Activated CD4-positive, alpha-beta memory T cell treated with anti-CD3 and anti-CD28 coated beads, Interleukin-2, amount 10 ng/mL, durations not matched to agents 7 days and 5 days (primary cell): Measurements from ENCODE around the gene PTPRN. TPM values are rescaled to one million over a fixed set of nuclear protein-coding genes. Genes with fewer than 3 reads are reported as not detected.
A peak's percentile ranks its signal among the peaks of the same experiment; 100 is the strongest.

Experiments used
- CTCF ChIA-PET: fragments of 350-600 bp; sonication (Branson Sonifier 250); formaldehyde crosslinking; loops from one replicate; lab custom pipeline; 2021; ENCODE audit warnings: antibody characterized with exemption, inconsistent platforms; lab: Charles Lee
- POLR2A ChIA-PET: fragments of 350-600 bp; sonication (Branson Sonifier 250); formaldehyde crosslinking; loops from one replicate; lab custom pipeline; 2021; ENCODE audit warnings: antibody characterized with exemption; lab: Charles Lee
- DNase-seq: peaks from one replicate; pipeline ENCODE4 v3.0.0-alpha.2; 2020
- H3K27ac Mint-ChIP-seq: one replicate; pipeline ENCODE4 v1.8.0; 2021; ENCODE audit warnings: mild to moderate bottlenecking, mixed read lengths
- H3K27me3 Mint-ChIP-seq: one replicate; pipeline ENCODE4 v1.8.0; 2021; ENCODE audit warnings: mixed read lengths
- H3K36me3 Mint-ChIP-seq: one replicate; pipeline ENCODE4 v1.8.0; 2021; ENCODE audit warnings: low read depth, mixed read lengths
- H3K4me1 Mint-ChIP-seq: one replicate; pipeline ENCODE4 v1.8.0; 2021; ENCODE audit warnings: mixed read lengths
- H3K4me3 Mint-ChIP-seq: one replicate; pipeline ENCODE4 v1.8.0; 2021; ENCODE audit warnings: mild to moderate bottlenecking, mixed read lengths
- H3K9me3 Mint-ChIP-seq: one replicate; pipeline ENCODE4 v1.8.0; 2021; ENCODE audit warnings: mixed read lengths
- total RNA-seq, 2 experiments: library from RNA; stranded (reverse); gene quantifications; one replicate each; pipeline ENCODE4 v1.2.3, GENCODE V29; 2021

The PTPRN gene
- under 1 TPM; 0.28 to 0.33 TPM for total RNA-seq

DNA sequence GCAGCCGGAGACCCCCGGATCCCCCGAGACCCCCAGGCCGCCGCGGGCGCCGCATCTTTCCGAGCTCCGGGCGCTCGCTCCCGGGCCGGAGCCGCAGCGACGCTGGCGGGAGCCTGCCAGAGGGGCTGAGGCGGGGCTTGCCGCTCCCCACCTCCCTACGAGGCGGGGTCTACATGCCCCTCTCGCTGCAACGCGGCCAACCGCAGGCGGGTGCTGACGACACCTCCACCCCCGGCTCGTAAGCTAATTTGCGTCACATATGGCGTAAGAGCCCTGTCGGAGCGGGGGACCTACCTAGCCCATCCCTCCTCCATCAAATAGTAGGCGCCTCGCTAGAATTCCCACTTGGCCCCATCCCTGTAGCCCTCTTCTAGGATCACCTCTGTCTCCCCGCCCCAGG is at the start of gene PTPRN:
Gene PTPRN, minus strand, starts transcription at position 124 of the 400 bp plus-strand sequence. Its CDS starts 69 bp downstream, at position 55.
- no peak for DNase-seq
- Mint-ChIP-seq H3K36me3 (no peaks in the 10 kb centered on the region), H3K27ac (no peak within 1 kb of the TSS), H3K9me3 (no peaks in the 10 kb centered on the region), H3K4me3 (no peak within 1 kb of the TSS), H3K27me3 (peaks cover 57% of the 10 kb centered on the region), H3K4me1 (no peaks in the 10 kb centered on the region)
- ChIA-PET CTCF (interaction anchor here (1.2 to 2.2 kb wide), 2 partner anchors 14 to 314 kb away, joined by 3 to 9 read pairs; no protein-coding TSS in a partner anchor), POLR2A (no interaction called here)

DNA sequence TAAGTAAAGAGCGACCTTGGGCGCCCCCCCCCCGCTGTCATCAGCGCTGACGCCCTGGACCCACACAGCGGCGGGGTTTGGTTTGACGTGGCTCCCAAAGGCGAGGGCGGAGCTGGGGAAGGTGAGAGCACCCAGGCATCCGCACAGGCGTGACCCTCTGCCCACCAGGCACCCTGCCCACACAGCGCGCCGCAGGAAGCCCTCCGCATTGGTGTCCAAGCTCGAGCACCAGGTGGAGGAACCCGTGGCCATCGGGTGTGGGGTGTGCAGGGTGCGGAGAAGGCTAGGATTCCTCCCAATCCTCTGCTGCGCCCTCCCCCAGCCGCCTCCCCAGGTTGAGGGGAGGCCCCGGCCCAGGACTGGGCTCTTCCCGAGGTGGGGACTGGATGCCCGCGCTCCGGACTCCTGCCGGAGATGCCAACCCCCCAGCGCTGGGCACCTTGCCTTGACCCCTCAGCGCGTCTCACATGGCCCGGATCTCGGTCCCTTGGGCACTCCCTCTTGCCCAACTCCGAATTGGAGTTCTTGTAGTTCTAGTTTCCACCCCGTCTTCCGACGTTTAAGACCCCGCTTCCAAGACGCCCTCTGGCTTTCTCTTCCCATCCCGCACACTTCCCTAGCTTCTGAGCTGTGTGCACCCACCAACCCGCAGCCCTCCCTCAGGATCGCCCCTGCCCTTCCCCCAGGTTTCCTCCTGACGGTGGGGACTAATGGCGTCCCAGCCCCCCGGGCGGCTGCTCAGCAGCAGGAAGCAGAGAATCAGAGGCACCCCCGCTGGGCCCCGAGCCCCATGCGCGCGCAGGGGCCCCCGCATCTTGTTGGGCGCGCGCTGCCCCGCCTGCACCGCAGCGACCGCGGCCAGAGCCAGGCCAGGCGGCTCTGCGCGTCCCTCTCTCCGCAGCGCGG is 49.2 kb upstream of the PTPRN start:
- Mint-ChIP-seq H3K27ac (no peak overlapping the region), H3K36me3 (no peaks in the 10 kb centered on the region), H3K27me3 (peaks cover 44% of the 10 kb centered on the region), H3K9me3 (no peaks in the 10 kb centered on the region), H3K4me1 (no peaks in the 10 kb centered on the region), H3K4me3 (no peak overlapping the region)
- POLR2A ChIA-PET = no interaction called here
- DNase-seq = no peak
- CTCF ChIA-PET = no interaction called here

DNA sequence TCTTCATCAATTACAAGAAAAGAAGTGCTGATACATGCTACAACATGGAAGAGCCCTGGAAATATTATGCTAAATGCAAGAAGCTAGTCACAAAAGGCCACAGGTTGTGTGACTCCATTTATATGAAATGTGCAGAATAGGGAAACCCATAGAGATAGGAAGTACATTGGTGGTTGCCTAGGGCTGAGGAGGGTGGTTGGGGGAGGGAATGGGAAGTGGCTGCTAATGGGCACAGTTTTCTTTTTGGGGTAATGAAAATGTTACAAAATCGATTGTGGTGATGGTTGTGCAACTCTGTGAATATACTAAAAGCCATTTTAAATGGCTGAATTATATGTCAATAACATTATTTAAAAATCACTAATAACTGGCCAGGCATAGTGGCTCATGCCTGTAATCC is 47.6 kb upstream of the PTPRN start:
- Mint-ChIP-seq H3K4me3 (no peak overlapping the region), H3K9me3 (no peaks in the 10 kb centered on the region), H3K4me1 (no peaks in the 10 kb centered on the region), H3K27ac (no peak overlapping the region), H3K36me3 (no peaks in the 10 kb centered on the region), H3K27me3 (peaks cover 44% of the 10 kb centered on the region)
- DNase-seq = no peak
- ChIA-PET CTCF (no interaction called here), POLR2A (no interaction called here)

DNA sequence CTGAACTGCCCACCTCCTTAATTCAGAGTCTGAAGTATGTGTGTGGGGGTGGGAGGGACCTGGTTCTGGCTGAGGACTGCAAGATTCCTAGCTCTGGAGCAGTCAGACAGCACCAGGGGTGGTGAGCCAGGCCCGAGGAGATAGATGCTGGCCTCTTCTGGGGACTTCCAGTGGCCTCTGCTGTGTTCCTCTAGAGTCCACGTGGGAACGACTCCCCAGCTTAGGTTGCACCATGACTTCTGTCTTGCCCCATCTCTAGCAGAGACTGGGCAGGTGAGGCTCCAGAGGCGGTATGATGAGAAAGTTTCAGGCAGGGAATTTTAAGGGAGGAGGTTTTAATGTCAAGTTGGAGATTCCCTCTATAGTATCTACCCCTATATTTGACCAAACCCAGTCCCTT is 45.4 kb upstream of the PTPRN start:
- POLR2A ChIA-PET = no interaction called here
- H3K4me1 Mint-ChIP-seq = no peaks in the 10 kb centered on the region
- H3K27me3 Mint-ChIP-seq = peaks cover 46% of the 10 kb centered on the region
- H3K4me3 Mint-ChIP-seq = no peak overlapping the region
- CTCF ChIA-PET = no interaction called here
- no peak overlapping the region for H3K27ac Mint-ChIP-seq
- H3K9me3 Mint-ChIP-seq = no peaks in the 10 kb centered on the region
- no peaks in the 10 kb centered on the region for H3K36me3 Mint-ChIP-seq
- no peak for DNase-seq

DNA sequence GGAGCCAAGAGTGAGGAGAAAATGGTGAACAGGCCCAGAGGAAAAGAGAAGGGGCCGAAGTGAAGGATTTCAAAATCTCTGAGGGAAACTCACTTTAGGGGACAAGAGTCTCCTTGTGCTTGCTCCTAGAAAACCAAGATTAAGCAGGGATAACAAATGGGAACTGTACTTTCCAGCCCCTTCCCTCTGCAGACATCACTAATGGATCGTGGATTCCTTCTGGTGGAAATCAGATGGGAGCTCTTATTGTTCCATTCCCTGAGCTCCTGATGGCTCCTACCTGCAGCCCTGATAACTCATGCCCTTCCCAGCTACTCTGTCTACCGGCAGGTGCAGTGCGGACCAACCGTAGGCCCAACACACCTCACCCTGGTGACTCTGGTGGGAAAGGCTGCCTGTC is 43.9 kb upstream of the PTPRN start:
- Mint-ChIP-seq H3K4me3 (no peak overlapping the region), H3K4me1 (no peaks in the 10 kb centered on the region), H3K36me3 (no peaks in the 10 kb centered on the region), H3K9me3 (no peaks in the 10 kb centered on the region), H3K27me3 (peaks cover 43% of the 10 kb centered on the region), H3K27ac (no peak overlapping the region)
- CTCF ChIA-PET = no interaction called here
- POLR2A ChIA-PET = no interaction called here
- no peak for DNase-seq

DNA sequence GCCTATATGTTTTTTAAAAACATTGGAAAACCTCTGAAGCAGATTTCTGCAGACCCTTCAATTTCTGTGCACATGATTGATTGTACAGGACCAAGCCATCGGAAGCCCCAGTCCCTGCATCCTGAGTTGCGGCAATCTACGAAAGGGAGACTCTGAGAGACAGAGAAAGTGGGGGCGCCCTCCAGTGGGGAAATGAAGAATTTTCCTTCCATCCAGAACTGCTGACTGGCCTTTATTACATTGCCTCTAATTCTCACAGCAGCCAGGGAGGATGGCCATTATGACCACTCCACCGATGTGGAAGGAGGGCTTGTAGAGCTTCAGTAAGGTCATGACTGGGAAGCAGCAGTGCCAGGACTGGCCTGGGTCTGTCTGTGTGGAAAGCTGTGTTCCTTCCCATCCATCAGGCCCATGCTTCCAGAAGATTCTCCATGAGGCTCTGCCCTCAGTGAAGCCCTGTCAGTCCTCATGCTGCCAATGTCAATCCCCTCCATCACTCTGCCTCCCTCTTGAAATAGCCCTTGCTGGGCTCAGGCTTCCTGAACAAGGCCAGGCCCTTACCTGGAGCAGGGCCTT is 43.3 kb upstream of the PTPRN start:
- Mint-ChIP-seq H3K36me3 (no peaks in the 10 kb centered on the region), H3K9me3 (no peaks in the 10 kb centered on the region), H3K27ac (no peak overlapping the region), H3K4me1 (no peaks in the 10 kb centered on the region), H3K4me3 (no peak overlapping the region), H3K27me3 (peaks cover 40% of the 10 kb centered on the region)
- DNase-seq = peak; percentile 72
- ChIA-PET CTCF (interaction anchor here (0.8 to 1.7 kb wide), 2 partner anchors 16 to 58 kb away, joined by 3 to 5 read pairs; no protein-coding TSS in a partner anchor), POLR2A (interaction anchor here (0.9 kb wide), 1 partner anchor 176 kb away, joined by 3 read pairs; the partner anchor contains the start of gene CNPPD1)

DNA sequence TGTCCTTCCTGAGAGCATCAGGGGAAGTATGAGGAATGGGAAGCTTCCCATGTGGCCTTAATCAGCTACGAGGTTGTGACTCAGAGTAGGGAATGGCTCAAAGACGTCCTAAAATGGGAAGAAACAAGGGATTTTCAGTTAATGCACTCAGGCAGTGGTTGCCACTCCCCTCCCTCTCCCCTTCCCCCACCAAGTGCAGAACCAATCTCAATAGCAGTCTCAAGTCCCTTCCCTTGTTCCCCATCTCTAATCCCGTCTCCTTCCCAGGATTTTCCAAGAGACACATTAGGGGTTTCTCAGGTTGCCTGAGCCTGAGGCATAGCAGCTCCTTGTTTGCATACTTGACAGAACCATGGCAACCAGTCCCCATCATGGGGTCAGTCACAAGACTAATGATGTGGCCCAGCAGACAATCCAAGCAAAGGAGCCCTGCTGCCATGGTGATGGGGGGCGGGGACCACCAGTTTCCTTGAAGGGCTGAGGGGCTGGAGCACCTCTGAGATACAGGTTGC is 41.6 kb upstream of the PTPRN start:
- POLR2A ChIA-PET = no interaction called here
- no peak overlapping the region for H3K4me3 Mint-ChIP-seq
- H3K9me3 Mint-ChIP-seq = no peaks in the 10 kb centered on the region
- H3K4me1 Mint-ChIP-seq = no peaks in the 10 kb centered on the region
- no peak overlapping the region for H3K27ac Mint-ChIP-seq
- CTCF ChIA-PET = interaction anchor here (0.5 kb wide), 1 partner anchor 719 kb away, joined by 3 read pairs; no protein-coding TSS in a partner anchor
- no peak for DNase-seq
- H3K36me3 Mint-ChIP-seq = no peaks in the 10 kb centered on the region
- H3K27me3 Mint-ChIP-seq = peaks cover 30% of the 10 kb centered on the region

DNA sequence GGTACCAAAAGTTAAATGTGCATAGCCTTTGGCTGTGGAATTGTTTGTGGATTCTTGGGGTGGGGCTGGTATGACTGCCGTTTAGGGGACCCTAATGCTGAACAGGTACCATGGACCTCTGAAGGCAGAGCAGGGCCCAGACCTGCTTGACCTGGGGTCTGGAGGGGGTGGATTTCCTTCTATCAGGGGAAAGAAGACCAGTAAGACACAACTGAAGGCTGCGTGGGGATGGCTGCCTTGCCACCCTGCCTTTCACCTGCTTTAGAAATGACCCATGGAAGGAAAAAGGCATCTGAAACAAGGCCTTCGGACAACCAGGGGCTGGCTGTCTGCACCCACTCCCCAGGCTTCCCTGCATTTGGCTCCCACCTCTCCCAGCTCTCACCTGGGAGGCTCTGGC is 41.0 kb upstream of the PTPRN start:
- Mint-ChIP-seq H3K27ac (no peak overlapping the region), H3K36me3 (no peaks in the 10 kb centered on the region), H3K27me3 (peaks cover 32% of the 10 kb centered on the region), H3K9me3 (no peaks in the 10 kb centered on the region), H3K4me1 (no peaks in the 10 kb centered on the region), H3K4me3 (no peak overlapping the region)
- POLR2A ChIA-PET = no interaction called here
- CTCF ChIA-PET = interaction anchor here (0.5 kb wide), 1 partner anchor 718 kb away, joined by 3 read pairs; no protein-coding TSS in a partner anchor
- DNase-seq = no peak

DNA sequence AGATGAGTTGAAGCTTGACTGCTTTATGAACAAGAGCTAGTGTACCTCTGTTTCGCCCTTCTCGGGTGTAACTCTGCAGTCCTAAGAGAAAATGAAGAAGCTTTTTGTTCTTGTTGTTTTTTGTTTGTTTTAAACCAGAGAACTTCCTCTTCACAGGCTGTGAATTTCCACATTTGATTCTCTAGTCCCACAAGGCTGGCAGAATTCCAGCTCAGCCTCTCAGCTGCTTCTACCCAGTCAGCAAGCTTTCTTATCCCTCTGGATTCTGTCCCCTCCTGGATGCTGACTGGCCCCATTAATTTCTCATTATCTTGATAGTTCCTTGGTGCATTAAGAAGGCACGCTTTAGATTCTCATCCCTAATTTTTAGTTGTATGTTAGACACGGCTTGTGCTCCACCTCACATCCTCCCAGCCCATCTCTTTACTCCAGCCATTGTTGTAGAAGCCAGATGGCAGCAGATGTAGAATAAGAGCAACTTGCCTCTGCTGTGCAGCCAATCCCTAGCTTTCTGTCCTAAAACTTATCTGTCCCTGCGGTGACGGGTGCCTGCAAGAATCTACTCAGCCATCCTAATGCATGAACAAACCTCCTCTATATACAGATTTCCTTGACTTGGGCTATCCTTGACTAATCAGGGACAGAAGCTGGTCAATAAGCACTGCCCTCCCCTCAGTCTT is 35.7 kb upstream of the PTPRN start:
- H3K4me1 Mint-ChIP-seq = no peaks in the 10 kb centered on the region
- ChIA-PET POLR2A (no interaction called here), CTCF (interaction anchor here (1.3 kb wide), 1 partner anchor 9 kb away, joined by 3 read pairs; no protein-coding TSS in a partner anchor)
- no peak overlapping the region for H3K4me3 Mint-ChIP-seq
- DNase-seq = no peak
- H3K9me3 Mint-ChIP-seq = no peaks in the 10 kb centered on the region
- no peak overlapping the region for H3K27ac Mint-ChIP-seq
- peaks cover 25% of the 10 kb centered on the region for H3K27me3 Mint-ChIP-seq
- H3K36me3 Mint-ChIP-seq = no peaks in the 10 kb centered on the region

DNA sequence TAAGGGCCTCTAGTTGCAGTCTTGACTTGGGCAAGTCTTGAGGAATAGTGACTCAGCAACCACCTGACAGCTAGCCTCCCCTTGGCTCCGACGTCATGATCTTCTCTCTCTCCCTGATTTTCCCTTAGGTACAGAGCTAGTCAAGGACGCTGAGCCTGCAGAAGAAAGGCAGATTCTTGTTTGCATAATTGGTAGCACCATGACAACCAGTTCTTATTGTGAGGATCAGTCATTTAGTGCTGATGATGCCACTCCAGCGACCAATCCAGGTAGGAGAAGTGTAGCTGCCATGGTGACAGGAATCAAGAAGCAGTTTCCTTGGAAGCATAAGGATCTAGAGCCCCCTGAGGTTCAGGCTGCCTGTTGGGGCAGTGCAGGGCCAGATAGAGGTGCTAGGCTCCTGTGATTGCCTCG is 26.2 kb upstream of the PTPRN start:
- DNase-seq = no peak
- Mint-ChIP-seq H3K27me3 (peaks cover 50% of the 10 kb centered on the region), H3K27ac (no peak overlapping the region), H3K9me3 (no peaks in the 10 kb centered on the region), H3K36me3 (no peaks in the 10 kb centered on the region), H3K4me3 (no peak overlapping the region), H3K4me1 (no peaks in the 10 kb centered on the region)
- ChIA-PET POLR2A (no interaction called here), CTCF (interaction anchor here (1.1 kb wide), 1 partner anchor 9 kb away, joined by 3 read pairs; no protein-coding TSS in a partner anchor)

DNA sequence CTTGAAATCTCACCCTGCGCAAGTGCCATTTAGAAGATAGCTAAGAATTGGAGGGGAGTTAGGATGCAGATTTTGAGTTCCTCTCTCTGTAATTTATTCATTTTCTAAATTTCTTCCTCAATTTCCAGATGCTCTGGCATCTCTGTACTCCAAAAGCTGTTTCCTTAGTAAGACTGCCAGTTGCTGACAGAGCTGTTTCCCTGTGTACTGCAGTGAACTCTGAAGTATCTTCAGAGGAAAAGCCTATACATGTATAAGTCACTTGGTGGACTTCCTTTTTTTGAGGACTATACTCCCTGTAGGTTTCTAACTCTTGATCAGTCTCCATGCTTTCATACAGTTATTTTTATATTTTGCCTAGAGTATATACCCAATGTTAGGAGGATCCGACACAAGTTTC is 24.9 kb upstream of the PTPRN start:
- CTCF ChIA-PET = no interaction called here
- no peaks in the 10 kb centered on the region for H3K36me3 Mint-ChIP-seq

DNA sequence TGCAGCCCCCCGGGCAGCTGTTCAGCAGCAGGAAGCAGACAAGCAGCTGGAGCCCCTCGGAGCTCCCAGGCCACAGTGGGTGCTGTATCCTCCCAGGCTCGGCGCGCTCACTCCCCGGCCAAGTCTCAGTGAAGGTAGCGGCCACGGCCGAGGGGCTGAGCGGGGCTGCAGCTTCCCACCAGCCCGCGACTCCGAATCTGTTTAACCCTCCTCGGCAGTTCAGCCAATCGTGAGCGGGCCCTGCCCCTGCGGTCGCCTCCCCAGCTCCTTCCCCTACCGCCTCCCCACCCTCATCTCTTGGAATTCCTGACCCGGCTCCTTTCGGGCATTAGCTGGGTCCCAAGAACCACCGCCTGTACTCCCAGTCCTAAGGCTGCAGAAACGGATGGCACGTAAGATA is 23.3 kb upstream of the PTPRN start, which contains the start of gene RESP18:
Gene RESP18, minus strand, starts transcription at position 203 of the 400 bp plus-strand sequence.
- Mint-ChIP-seq H3K36me3 (no peaks in the 10 kb centered on the region), H3K4me1 (no peaks in the 10 kb centered on the region), H3K27me3 (peaks cover 43% of the 10 kb centered on the region), H3K4me3 (no peak within 1 kb of the TSS), H3K9me3 (no peaks in the 10 kb centered on the region), H3K27ac (no peak within 1 kb of the TSS)
- no peak for DNase-seq
- ChIA-PET CTCF (no interaction called here), POLR2A (no interaction called here)

More for the DNA sequence above, 24.9 kb upstream of the PTPRN start:
- no peak for DNase-seq
- H3K27ac Mint-ChIP-seq = no peak overlapping the region
- POLR2A ChIA-PET = no interaction called here
- H3K4me3 Mint-ChIP-seq = no peak overlapping the region
- peaks cover 43% of the 10 kb centered on the region for H3K27me3 Mint-ChIP-seq
- H3K9me3 Mint-ChIP-seq = no peaks in the 10 kb centered on the region
- H3K4me1 Mint-ChIP-seq = no peaks in the 10 kb centered on the region
